ENCODE measurements around the gene RBM28. TPM values are rescaled to one million over a fixed set of nuclear protein-coding genes. Genes with fewer than 3 reads are reported as not detected.

The RBM28 gene
- total RNA-seq, 1 experiment from 2014 or later: 71.4 TPM

DNA sequence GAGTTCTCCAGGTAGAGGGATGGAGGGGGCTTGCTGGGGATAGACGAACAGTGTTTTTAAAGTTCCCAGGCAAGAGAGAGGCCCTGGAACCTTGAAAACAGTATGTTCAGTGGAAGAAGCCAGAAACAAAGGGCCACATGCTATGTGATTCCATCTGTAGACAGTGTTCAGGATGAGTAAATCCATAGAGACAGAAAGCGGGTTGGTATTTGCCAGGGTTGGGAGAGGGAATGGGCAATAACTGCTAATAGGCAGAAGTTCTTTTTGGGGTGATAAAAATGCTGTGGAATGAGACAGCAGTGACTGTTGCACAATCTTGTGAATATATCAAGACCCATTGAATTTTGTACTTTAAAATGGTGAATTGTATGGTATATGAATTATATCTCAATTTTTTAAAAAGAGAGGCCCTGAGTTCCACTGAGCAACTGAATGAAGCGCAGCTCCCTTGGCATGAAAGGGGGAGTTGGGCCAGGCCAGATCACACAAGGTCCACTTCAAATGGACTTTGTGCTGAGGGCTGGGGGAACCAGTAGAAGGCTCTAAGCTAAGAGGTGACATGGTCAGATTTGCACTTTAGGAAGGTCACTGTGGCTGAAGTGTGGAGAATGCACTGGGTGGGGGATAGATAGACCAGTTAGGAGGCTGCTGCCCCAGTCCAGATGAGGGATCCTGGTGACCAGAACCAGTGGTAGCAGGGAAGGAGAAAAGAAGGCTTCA, 68.7 kb downstream of the RBM28 start:
- BruUV-seq (replicated peaks): no TSS peak
- no peak for DNase-seq
- no peak overlapping the region for H3K4me3 ChIP-seq (ENCODE audit: low read depth, low read length)
- no peaks in the 10 kb centered on the region for H3K36me3 Mint-ChIP-seq (ENCODE audit: insufficient read depth, unreplicated experiment)
- no peaks in the 10 kb centered on the region for H3K27me3 Mint-ChIP-seq (ENCODE audit: insufficient read depth, unreplicated experiment)
- intact Hi-C loops (cut with micrococcal nuclease; ENCODE audit: unreplicated experiment): no loop called here
- ChIA-PET CTCF (no interaction called here), POLR2A (no interaction called here)
- H3K27ac Mint-ChIP-seq (ENCODE audit: unreplicated experiment): peak overlapping the region; percentile 23
- peaks cover 20% of the 10 kb centered on the region for H3K9me3 Mint-ChIP-seq (ENCODE audit: unreplicated experiment)
- H3K36me3 ChIP-seq (ENCODE audit: control insufficient read depth, insufficient read depth, low read length): no peaks in the 10 kb centered on the region
- H3K4me3 Mint-ChIP-seq (ENCODE audit: unreplicated experiment): no peak overlapping the region
- TF ChIP-seq, protein P1, sequence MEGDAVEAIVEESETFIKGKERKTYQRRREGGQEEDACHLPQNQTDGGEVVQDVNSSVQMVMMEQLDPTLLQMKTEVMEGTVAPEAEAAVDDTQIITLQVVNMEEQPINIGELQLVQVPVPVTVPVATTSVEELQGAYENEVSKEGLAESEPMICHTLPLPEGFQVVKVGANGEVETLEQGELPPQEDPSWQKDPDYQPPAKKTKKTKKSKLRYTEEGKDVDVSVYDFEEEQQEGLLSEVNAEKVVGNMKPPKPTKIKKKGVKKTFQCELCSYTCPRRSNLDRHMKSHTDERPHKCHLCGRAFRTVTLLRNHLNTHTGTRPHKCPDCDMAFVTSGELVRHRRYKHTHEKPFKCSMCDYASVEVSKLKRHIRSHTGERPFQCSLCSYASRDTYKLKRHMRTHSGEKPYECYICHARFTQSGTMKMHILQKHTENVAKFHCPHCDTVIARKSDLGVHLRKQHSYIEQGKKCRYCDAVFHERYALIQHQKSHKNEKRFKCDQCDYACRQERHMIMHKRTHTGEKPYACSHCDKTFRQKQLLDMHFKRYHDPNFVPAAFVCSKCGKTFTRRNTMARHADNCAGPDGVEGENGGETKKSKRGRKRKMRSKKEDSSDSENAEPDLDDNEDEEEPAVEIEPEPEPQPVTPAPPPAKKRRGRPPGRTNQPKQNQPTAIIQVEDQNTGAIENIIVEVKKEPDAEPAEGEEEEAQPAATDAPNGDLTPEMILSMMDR (IDR thresholded peaks at IDR 0.05; ENCODE audit: insufficient read depth in 1 of 2, low read depth in 1 of 2, low read length in 1 of 2, severe bottlenecking in 1 of 2, unreplicated experiment in 1 of 2): no peak
- H3K27me3 ChIP-seq (replicated peaks; ENCODE audit: control insufficient read depth, insufficient read depth, low read length): no peaks in the 10 kb centered on the region
- no peaks in the 10 kb centered on the region for H3K4me1 ChIP-seq
- no peaks in the 10 kb centered on the region for H3K4me1 Mint-ChIP-seq (ENCODE audit: low read depth, unreplicated experiment)
- H3K9me3 ChIP-seq: no peaks in the 10 kb centered on the region; the same call in 1 of the 2 replicates

DNA sequence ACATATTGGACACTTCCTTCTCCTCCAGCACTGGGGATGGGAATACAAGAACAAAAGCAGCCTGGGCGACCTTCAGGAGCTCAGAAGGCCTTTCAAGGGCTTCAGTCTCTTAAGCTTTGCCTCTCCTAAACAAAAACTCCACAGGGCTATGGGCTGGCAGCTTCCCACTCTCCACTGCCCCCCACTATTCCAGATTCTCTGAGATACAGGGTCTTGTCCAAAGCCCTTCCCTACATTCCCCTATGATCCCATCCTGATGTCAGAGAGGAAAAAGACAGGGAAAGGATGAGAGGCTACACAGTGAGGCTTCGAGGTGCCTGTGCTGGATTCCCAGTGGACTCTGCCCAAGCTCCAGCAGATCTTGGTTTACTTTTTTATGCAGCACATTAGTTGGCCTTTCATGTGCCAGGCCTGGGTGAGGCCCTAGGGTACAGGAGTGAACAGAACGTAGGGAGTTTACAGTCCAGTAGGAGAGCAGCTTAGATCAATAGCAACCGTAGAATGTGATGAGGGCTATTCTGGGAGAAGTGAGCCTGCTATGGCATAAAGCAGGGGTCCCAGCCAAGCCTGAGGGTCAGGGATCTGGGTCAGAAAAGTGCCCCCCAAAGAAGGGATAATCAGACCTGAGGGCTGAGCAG, 69.3 kb downstream of the RBM28 start:
- no peaks in the 10 kb centered on the region for H3K4me1 ChIP-seq
- no peaks in the 10 kb centered on the region; the same call in 1 of the 2 replicates for H3K9me3 ChIP-seq
- no peaks in the 10 kb centered on the region for H3K36me3 Mint-ChIP-seq (ENCODE audit: insufficient read depth, unreplicated experiment)
- POLR2A ChIA-PET: no interaction called here
- no peak overlapping the region for H3K27ac Mint-ChIP-seq (ENCODE audit: unreplicated experiment)
- TF ChIP-seq, protein P1 (IDR thresholded peaks at IDR 0.05; ENCODE audit: insufficient read depth in 1 of 2, low read depth in 1 of 2, low read length in 1 of 2, severe bottlenecking in 1 of 2, unreplicated experiment in 1 of 2): no peak
- H3K27me3 ChIP-seq (replicated peaks; ENCODE audit: control insufficient read depth, insufficient read depth, low read length): no peaks in the 10 kb centered on the region
- no peak for DNase-seq
- no peaks in the 10 kb centered on the region for H3K4me1 Mint-ChIP-seq (ENCODE audit: low read depth, unreplicated experiment)
- H3K27me3 Mint-ChIP-seq (ENCODE audit: insufficient read depth, unreplicated experiment): no peaks in the 10 kb centered on the region
- no peaks in the 10 kb centered on the region for H3K36me3 ChIP-seq (ENCODE audit: control insufficient read depth, insufficient read depth, low read length)
- H3K9me3 Mint-ChIP-seq (ENCODE audit: unreplicated experiment): peaks cover 13% of the 10 kb centered on the region
- no peak overlapping the region for H3K4me3 ChIP-seq (ENCODE audit: low read depth, low read length)
- no TSS peak for BruUV-seq (replicated peaks)
- intact Hi-C loops (cut with micrococcal nuclease; ENCODE audit: unreplicated experiment): no loop called here
- no peak overlapping the region for H3K4me3 Mint-ChIP-seq (ENCODE audit: unreplicated experiment)
- CTCF ChIA-PET: no interaction called here

DNA sequence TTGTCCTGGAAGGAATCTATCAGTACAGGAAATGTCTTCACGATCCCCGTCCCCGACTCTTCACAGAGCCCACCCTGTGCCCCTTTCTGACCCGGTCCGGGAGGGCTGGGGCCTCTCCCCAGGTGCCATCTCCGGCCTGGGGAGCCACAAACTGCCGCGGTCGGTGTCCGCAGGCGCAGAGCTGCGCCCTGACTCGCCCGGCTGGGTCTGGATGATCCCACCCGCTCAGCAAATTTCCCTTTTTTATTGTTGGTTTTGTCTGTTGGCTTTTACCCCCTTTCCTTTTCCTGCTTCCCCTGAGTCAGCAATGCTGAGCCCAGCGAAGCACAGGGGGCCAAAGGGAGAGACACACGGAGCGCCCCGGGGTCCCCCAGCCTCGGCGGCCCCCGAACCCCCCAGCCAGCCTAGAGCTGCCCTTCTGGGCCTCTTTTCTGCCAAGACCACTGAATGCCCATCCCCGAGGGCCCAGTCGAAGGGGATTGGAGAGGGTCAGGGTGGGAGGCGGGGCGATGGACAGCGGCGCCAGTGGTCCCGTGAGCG, 71.7 kb downstream of the RBM28 start:
- no TSS peak for BruUV-seq (replicated peaks)
- H3K4me1 Mint-ChIP-seq (ENCODE audit: low read depth, unreplicated experiment): peaks cover 10% of the 10 kb centered on the region

More for the DNA sequence above, 71.7 kb downstream of the RBM28 start:
- intact Hi-C loops (cut with micrococcal nuclease; ENCODE audit: unreplicated experiment): no loop called here
- Mint-ChIP-seq H3K36me3 (ENCODE audit: insufficient read depth, unreplicated experiment) (no peaks in the 10 kb centered on the region), H3K4me3 (ENCODE audit: unreplicated experiment) (no peak overlapping the region), H3K27ac (ENCODE audit: unreplicated experiment) (no peak overlapping the region), H3K9me3 (ENCODE audit: unreplicated experiment) (no peaks in the 10 kb centered on the region), H3K27me3 (ENCODE audit: insufficient read depth, unreplicated experiment) (no peaks in the 10 kb centered on the region)
- Histone ChIP-seq H3K4me3 (ENCODE audit: low read depth, low read length) (no peak overlapping the region), H3K36me3 (ENCODE audit: control insufficient read depth, insufficient read depth, low read length) (no peaks in the 10 kb centered on the region), H3K27me3 (replicated peaks; ENCODE audit: control insufficient read depth, insufficient read depth, low read length) (no peaks in the 10 kb centered on the region), H3K9me3 (no peaks in the 10 kb centered on the region; the same call in 1 of the 2 replicates), H3K4me1 (peaks cover 6% of the 10 kb centered on the region)
- TF ChIP-seq, protein P1 (IDR thresholded peaks at IDR 0.05; ENCODE audit: insufficient read depth in 1 of 2, low read depth in 1 of 2, low read length in 1 of 2, severe bottlenecking in 1 of 2, unreplicated experiment in 1 of 2): no peak
- CTCF ChIA-PET: interaction anchor here (0.5 kb wide), 1 partner anchor 97 kb away, joined by 3 read pairs; no protein-coding TSS in a partner anchor
- DNase-seq: no peak
- POLR2A ChIA-PET: no interaction called here

All from Caco-2 (cell line).